Neuronal stem cell (in vitro differentiated cells): ENCODE measurements around the gene ROR1.

ENCODE experiments used
- DNase-seq: peaks from one replicate; pipeline ENCODE4 v3.0.0-alpha.2; 2013; ENCODE audit warnings: low spot score
- H2AFZ ChIP-seq: one replicate; pipeline ENCODE4 v1.6.1; 2013; ENCODE audit warnings: mild to moderate bottlenecking, low read length, inconsistent platforms
- H2AK5ac ChIP-seq: 2 replicates; pipeline ENCODE4 v1.6.1; 2013; ENCODE audit warnings: low read depth, mild to moderate bottlenecking, inconsistent platforms, low read length, moderate library complexity, mixed read lengths
- H2BK120ac ChIP-seq: 2 replicates; pipeline ENCODE4 v1.6.1; 2013; ENCODE audit warnings: low read depth, mild to moderate bottlenecking, inconsistent platforms, low read length, moderate library complexity, mixed read lengths
- H2BK12ac ChIP-seq: one replicate; pipeline ENCODE4 v1.6.1; 2013; ENCODE audit warnings: low read length, inconsistent platforms
- H2BK15ac ChIP-seq: 2 replicates; pipeline ENCODE4 v1.6.1; 2013; ENCODE audit warnings: mild to moderate bottlenecking, low read length, inconsistent platforms, mixed read lengths
- H2BK5ac ChIP-seq: one replicate; pipeline ENCODE4 v1.6.1; 2013; ENCODE audit warnings: inconsistent platforms, mild to moderate bottlenecking, low read length, moderate library complexity
- H3K14ac ChIP-seq: one replicate; pipeline ENCODE4 v1.6.1; 2013; ENCODE audit warnings: low read length, inconsistent platforms
- H3K18ac ChIP-seq: 2 replicates; pipeline ENCODE4 v1.6.1; 2013; ENCODE audit warnings: low read length, inconsistent platforms
- H3K23ac ChIP-seq: 2 replicates; pipeline ENCODE4 v1.6.1; 2013; ENCODE audit warnings: low read depth, mild to moderate bottlenecking, mixed read lengths, low read length, inconsistent platforms; ENCODE audit not compliant: poor library complexity
- H3K27ac ChIP-seq: replicated peaks from 3 replicates; pipeline ENCODE4 v1.5.1; 2013; ENCODE audit warnings: low read length, inconsistent platforms
- H3K27me3 ChIP-seq, 3 experiments: 2 replicates each; pipeline ENCODE4 v1.6.1; 2013; ENCODE audit warnings: low read length in 3 of 3, mild to moderate bottlenecking in 2 of 3, inconsistent platforms in 1 of 3, low read depth in 1 of 3, mixed read lengths in 1 of 3, moderate library complexity in 1 of 3; ENCODE audit not compliant: control insufficient read depth in 3 of 3, insufficient read depth in 3 of 3
- H3K36me3 ChIP-seq, 2 donors: replicated peaks in 1 of 2; 2 replicates each; pipeline ENCODE4 v1.6.1; 2013; ENCODE audit warnings: low read length in 2 of 2; ENCODE audit not compliant: control insufficient read depth in 2 of 2, insufficient read depth in 2 of 2
- H3K4ac ChIP-seq: 2 replicates; pipeline ENCODE4 v1.6.1; 2013; ENCODE audit warnings: inconsistent platforms, mild to moderate bottlenecking, low read length, moderate library complexity
- H3K4me1 ChIP-seq, 2 donors: 1 replicate in 1 of 2; 2 replicates in 1 of 2; pipeline ENCODE4 v1.6.1; 2013; ENCODE audit warnings: low read length in 2 of 2, low read depth in 1 of 2; ENCODE audit not compliant: control insufficient read depth in 2 of 2, insufficient read depth in 1 of 2
- H3K4me2 ChIP-seq: one replicate; pipeline ENCODE4 v1.6.1; 2013; ENCODE audit warnings: mild to moderate bottlenecking, low read length, inconsistent platforms; ENCODE audit not compliant: insufficient read depth, poor library complexity, severe bottlenecking
- H3K4me3 ChIP-seq, 2 donors: 2 replicates each; pipeline ENCODE4 v1.5.1; 2013; ENCODE audit warnings: low read length in 2 of 2, mild to moderate bottlenecking in 2 of 2, inconsistent platforms in 1 of 2, moderate library complexity in 1 of 2
- H3K79me1 ChIP-seq: one replicate; pipeline ENCODE4 v1.6.1; 2013; ENCODE audit warnings: low read depth, mild to moderate bottlenecking, inconsistent platforms, low read length, moderate library complexity
- H3K9ac ChIP-seq: one replicate; pipeline ENCODE4 v1.6.1; 2013; ENCODE audit warnings: mild to moderate bottlenecking, low read depth, low read length, inconsistent platforms; ENCODE audit not compliant: poor library complexity
- H3K9me3 ChIP-seq, 2 donors: replicated peaks in 1 of 2; 2 replicates each; pipeline versions ENCODE3 to v1.6.1; 2013; ENCODE audit warnings: low read length in 2 of 2, mild to moderate bottlenecking in 2 of 2, inconsistent platforms in 1 of 2, low read depth in 1 of 2, mixed read lengths in 1 of 2, moderate library complexity in 1 of 2; ENCODE audit not compliant: control insufficient read depth in 2 of 2, insufficient read depth in 1 of 2
- H4K8ac ChIP-seq: one replicate; pipeline ENCODE4 v1.6.1; 2013; ENCODE audit warnings: low read depth, mild to moderate bottlenecking, inconsistent platforms, low read length, moderate library complexity
- H4K91ac ChIP-seq: one replicate; pipeline ENCODE4 v1.6.1; 2013; ENCODE audit warnings: low read length, low read depth, mild to moderate bottlenecking, inconsistent platforms; ENCODE audit not compliant: poor library complexity
- WGBS, 2 donors: extraction: QIAGEN DNeasy Blood & Tissue Kit; methylation state at CpG; one replicate each; pipeline ENCODE4 v1.1.7; 2013; ENCODE audit warnings: missing lambda C conversion rate in 2 of 2, mixed read lengths in 1 of 2; ENCODE audit not compliant: insufficient read length in 2 of 2, insufficient replicate concordance in 1 of 2; ENCODE audit errors: extremely low coverage in 2 of 2; 5-methylcytosine and 5-hydroxymethylcytosine counted together

Gene ROR1

GRCh38 chr1:63775418-63776127 lies 1.8 kb downstream of the ROR1 start:
- DNase-seq: no peak
- no CpG with 5 or more reads among the region's 8 CpGs for WGBS, 2 donors
- Histone ChIP-seq H2BK15ac (no peak overlapping the region), H2AK5ac (no peak overlapping the region), H2BK120ac (no peak overlapping the region), H3K9ac (no peak overlapping the region), H3K14ac (no peak overlapping the region), H4K8ac (no peak overlapping the region), H3K9me3 (no peaks in the 10 kb centered on the region), H2AFZ (peak overlapping the region; percentile 99), H3K4me3 (peak overlapping the region; percentile 81 to 86), H2BK5ac (no peak overlapping the region), H3K4me2 (peak overlapping the region; percentile 85), H3K36me3 (no peaks in the 10 kb centered on the region), H3K18ac (no peak overlapping the region), H3K4ac (no peak overlapping the region), H2BK12ac (no peak overlapping the region), H3K23ac (no peak overlapping the region), H3K79me1 (no peaks in the 10 kb centered on the region), H3K4me1 (peaks cover 10 to 20% of the 10 kb centered on the region in 2 donors), H3K27ac (peak overlapping the region; percentile 83), H3K27me3 (peaks cover 0 to 18% (median 0%) of the 10 kb centered on the region in 3 experiments), H4K91ac (no peak overlapping the region)

GRCh38 chr1:63777286-63777685 lies 3.5 kb downstream of the ROR1 start:
- H2BK120ac ChIP-seq: no peak overlapping the region
- H3K9ac ChIP-seq: no peak overlapping the region
- H3K14ac ChIP-seq: no peak overlapping the region
- no peak overlapping the region for H3K27ac ChIP-seq
- H3K36me3 ChIP-seq: no peaks in the 10 kb centered on the region
- no CpG with 5 or more reads among the region's 2 CpGs for WGBS, 2 donors
- no peak overlapping the region for H2BK5ac ChIP-seq
- no peaks in the 10 kb centered on the region for H3K79me1 ChIP-seq
- H3K27me3 ChIP-seq: peaks cover 0 to 13% (median 0%) of the 10 kb centered on the region in 3 experiments
- H3K9me3 ChIP-seq: no peaks in the 10 kb centered on the region
- H2AFZ ChIP-seq: no peak overlapping the region
- no peak overlapping the region for H2BK12ac ChIP-seq
- no peak overlapping the region for H3K4me3 ChIP-seq
- DNase-seq: no peak
- H2AK5ac ChIP-seq: no peak overlapping the region
- no peak overlapping the region for H3K18ac ChIP-seq
- H2BK15ac ChIP-seq: no peak overlapping the region
- H3K4me1 ChIP-seq: peaks cover 10 to 26% of the 10 kb centered on the region in 2 donors
- no peak overlapping the region for H4K8ac ChIP-seq
- H3K23ac ChIP-seq: no peak overlapping the region
- H3K4ac ChIP-seq: no peak overlapping the region
- H3K4me2 ChIP-seq: no peak overlapping the region
- no peak overlapping the region for H4K91ac ChIP-seq

- no peak overlapping the region for H3K23ac ChIP-seq
- DNase-seq: no peak
- no peak overlapping the region for H2BK15ac ChIP-seq
- H3K27ac ChIP-seq: no peak overlapping the region
- no peak overlapping the region for H4K8ac ChIP-seq
- no peak overlapping the region for H2BK5ac ChIP-seq
- H3K9me3 ChIP-seq: no peaks in the 10 kb centered on the region
- H3K14ac ChIP-seq: no peak overlapping the region
- no peak overlapping the region for H3K4me3 ChIP-seq
- H3K4ac ChIP-seq: no peak overlapping the region
- H2BK120ac ChIP-seq: no peak overlapping the region
- no peak overlapping the region for H4K91ac ChIP-seq
- H2AFZ ChIP-seq: no peak overlapping the region
- no peak overlapping the region for H2AK5ac ChIP-seq
- no peaks in the 10 kb centered on the region for H3K36me3 ChIP-seq
- H3K27me3 ChIP-seq: peaks cover 0 to 4% (median 0%) of the 10 kb centered on the region in 3 experiments
- H3K4me2 ChIP-seq: no peak overlapping the region
- WGBS, 2 donors: no CpG with 5 or more reads among the region's 3 CpGs
- H3K18ac ChIP-seq: no peak overlapping the region
- H2BK12ac ChIP-seq: no peak overlapping the region
- H3K4me1 ChIP-seq: peaks cover 8 to 31% of the 10 kb centered on the region in 2 donors
- H3K9ac ChIP-seq: no peak overlapping the region
- no peaks in the 10 kb centered on the region for H3K79me1 ChIP-seq
Measured at GRCh38 chr1:63777965-63778880, 4.4 kb downstream of the ROR1 start.
